Naive thymus-derived CD8-positive, alpha-beta T cell (primary cell): ENCODE data around the gene KRT1. TPM values are rescaled to one million over a fixed set of nuclear protein-coding genes. Genes with fewer than 3 reads are reported as not detected.
"Not testable (repeated sequence)": the region's sequence is repeated elsewhere in the genome, so short reads cannot be mapped to it uniquely, and the experiment has no call there.

Experiments used
- ATAC-seq, 2 donors: fragments of 150-1000 bp; cut with Tn5 transposase in 1 of 2; sonication (Bioruptor Pico), chemical (Tn5 transposase) in 1 of 2; 1 replicate in 1 of 2; 2 replicates in 1 of 2; pipeline ENCODE4 v1.10.0; 2021; ENCODE audit warnings: mild to moderate bottlenecking in 2 of 2, moderate library complexity in 2 of 2
- POLR2A ChIA-PET: fragments of 350-600 bp; sonication (Branson Sonifier 250); formaldehyde crosslinking; loops from one replicate; lab custom pipeline; 2021; ENCODE audit warnings: antibody characterized with exemption; lab: Charles Lee
- DNase-seq, 10 donors: peaks; one replicate each; pipeline versions ENCODE4 v3.0.0 to v3.0.0-alpha.2; 2020 to 2022
- H3K27ac Mint-ChIP-seq, 10 donors: one replicate each; pipeline ENCODE4 v1.8.0; 2020 to 2022; ENCODE audit warnings: mild to moderate bottlenecking in 10 of 10, mixed read lengths in 10 of 10, moderate library complexity in 4 of 10, inconsistent platforms in 1 of 10
- H3K27me3 Mint-ChIP-seq, 5 donors: one replicate each; pipeline ENCODE4 v1.8.0; 2021 to 2022; ENCODE audit warnings: mixed read lengths in 5 of 5
- H3K36me3 Mint-ChIP-seq, 3 donors: one replicate each; pipeline ENCODE4 v1.8.0; 2020 to 2022; ENCODE audit warnings: mixed read lengths in 3 of 3, mild to moderate bottlenecking in 2 of 3, inconsistent platforms in 1 of 3
- H3K4me1 Mint-ChIP-seq, 4 donors: one replicate each; pipeline ENCODE4 v1.8.0; 2021 to 2022; ENCODE audit warnings: mixed read lengths in 4 of 4
- H3K4me3 Mint-ChIP-seq, 10 donors: one replicate each; pipeline ENCODE4 v1.8.0; 2020 to 2022; ENCODE audit warnings: mild to moderate bottlenecking in 10 of 10, mixed read lengths in 10 of 10, moderate library complexity in 6 of 10, inconsistent platforms in 1 of 10
- H3K9me3 Mint-ChIP-seq, 9 donors: one replicate each; pipeline ENCODE4 v1.8.0; 2020 to 2022; ENCODE audit warnings: mixed read lengths in 9 of 9, mild to moderate bottlenecking in 3 of 9, inconsistent platforms in 1 of 9, moderate library complexity in 1 of 9
- polyA plus RNA-seq, 3 donors: library from polyadenylated mRNA; unstranded; fragments of 300-500 nt; fragmentation: Illumina TruSeq; gene quantifications; one replicate each; pipeline ENCODE4 v1.2.3, GENCODE V29; 2021
- total RNA-seq, 8 experiments: library from RNA in 2 of 8; stranded (reverse) in 2 of 8; gene quantifications; one replicate each; pipeline ENCODE4 v1.2.3 and lab custom pipeline; 2021 to 2026

KRT1 gene
- total and polyA plus RNA-seq, 5 experiments from 2014 or later = 0.31 TPM; not detected in 4

- H3K4me1 Mint-ChIP-seq = peaks cover 32 to 57% (median 35%) of the 10 kb centered on the region in 4 donors
- peak overlapping the region in 4 of 10 donors; percentile 28 to 79 (median 43) for H3K27ac Mint-ChIP-seq
Measured at GRCh38 chr12:52677671-52678070, 2.5 kb downstream of the KRT1 start.

GRCh38 chr12:52677126-52677525 lies 3.1 kb downstream of the KRT1 start:
- no peaks in the 10 kb centered on the region for H3K27me3 Mint-ChIP-seq
- peak overlapping the region in 3 of 10 donors; percentile 28 to 79 (median 41) for H3K27ac Mint-ChIP-seq
- no peaks in the 10 kb centered on the region for H3K9me3 Mint-ChIP-seq
- ATAC-seq (no peak), DNase-seq (no peak)
- POLR2A ChIA-PET = interaction anchor here (1.2 kb wide), 1 partner anchor 22 kb away, joined by 3 read pairs; no protein-coding TSS in a partner anchor
- H3K36me3 Mint-ChIP-seq = peaks cover 0 to 1% (median 0%) of the 10 kb centered on the region in 3 donors
- H3K4me1 Mint-ChIP-seq = peaks cover 26 to 51% (median 29%) of the 10 kb centered on the region in 4 donors
- H3K4me3 Mint-ChIP-seq = peak overlapping the region in 2 of 10 donors; percentile 34 to 77

More at GRCh38 chr12:52677671-52678070, 2.5 kb downstream of the KRT1 start:
- Mint-ChIP-seq H3K4me3 (no peak overlapping the region), H3K36me3 (peaks cover 0 to 1% (median 0%) of the 10 kb centered on the region in 3 donors), H3K27me3 (no peaks in the 10 kb centered on the region), H3K9me3 (no peaks in the 10 kb centered on the region)
- POLR2A ChIA-PET = interaction anchor here (1.2 kb wide), 1 partner anchor 23 kb away, joined by 3 read pairs; no protein-coding TSS in a partner anchor
- DNase-seq = no peak
- ATAC-seq = no peak

- H3K4me1 Mint-ChIP-seq = peaks cover 17 to 42% (median 21%) of the 10 kb centered on the region in 4 donors
- no peaks in the 10 kb centered on the region for H3K9me3 Mint-ChIP-seq
- no peaks in the 10 kb centered on the region for H3K27me3 Mint-ChIP-seq
- H3K4me3 Mint-ChIP-seq = peak overlapping the region in 2 of 10 donors; percentile 4 to 77
- DNase-seq = no peak
- peak overlapping the region in 3 of 10 donors; percentile 2 to 57 (median 41) for H3K27ac Mint-ChIP-seq
- H3K36me3 Mint-ChIP-seq = peaks cover 0 to 1% (median 0%) of the 10 kb centered on the region in 3 donors
- POLR2A ChIA-PET = no interaction called here
- no peak for ATAC-seq
Measured at GRCh38 chr12:52676163-52676562, 4.0 kb downstream of the KRT1 start.

GRCh38 chr12:52675301-52675701 lies 4.9 kb downstream of the KRT1 start:
- no peak for DNase-seq
- Mint-ChIP-seq H3K27ac (peak overlapping the region in 3 of 10 donors; percentile 40 to 57 (median 52)), H3K36me3 (peaks cover 0 to 1% (median 0%) of the 10 kb centered on the region in 3 donors), H3K27me3 (no peaks in the 10 kb centered on the region), H3K9me3 (no peaks in the 10 kb centered on the region), H3K4me3 (peak overlapping the region in 3 of 10 donors; percentile 23 to 77 (median 27)), H3K4me1 (peaks cover 10 to 33% (median 15%) of the 10 kb centered on the region in 4 donors)
- POLR2A ChIA-PET = interaction anchor here (0.6 to 1.1 kb wide), 2 partner anchors 16 to 41 kb away, joined by 3 read pairs; no protein-coding TSS in a partner anchor
- ATAC-seq = peak; percentile 33 to 35

GRCh38 chr12:52674433-52674775 lies 5.8 kb downstream of the KRT1 start:
- no peak overlapping the region for H3K4me3 Mint-ChIP-seq
- no peaks in the 10 kb centered on the region for H3K36me3 Mint-ChIP-seq
- peak overlapping the region in 4 of 10 donors; percentile 23 to 61 (median 58) for H3K27ac Mint-ChIP-seq
- POLR2A ChIA-PET = interaction anchor here (1.2 kb wide), 1 partner anchor 12 kb away, joined by 5 read pairs; no protein-coding TSS in a partner anchor
- ATAC-seq = no peak
- peaks cover 9 to 24% (median 13%) of the 10 kb centered on the region in 4 donors for H3K4me1 Mint-ChIP-seq
- no peaks in the 10 kb centered on the region for H3K27me3 Mint-ChIP-seq
- no peaks in the 10 kb centered on the region for H3K9me3 Mint-ChIP-seq
- no peak for DNase-seq

- DNase-seq (no peak), ATAC-seq (no peak)
- peaks cover 6 to 24% (median 13%) of the 10 kb centered on the region in 4 donors for H3K4me1 Mint-ChIP-seq
- H3K4me3 Mint-ChIP-seq = no peak overlapping the region
- no peaks in the 10 kb centered on the region for H3K9me3 Mint-ChIP-seq
- POLR2A ChIA-PET = interaction anchor here (1.2 kb wide), 1 partner anchor 13 kb away, joined by 5 read pairs; no protein-coding TSS in a partner anchor
- no peaks in the 10 kb centered on the region for H3K36me3 Mint-ChIP-seq
- H3K27me3 Mint-ChIP-seq = no peaks in the 10 kb centered on the region
- peak overlapping the region in 5 of 10 donors; percentile 23 to 61 (median 57) for H3K27ac Mint-ChIP-seq
Measured at GRCh38 chr12:52673713-52674432, 6.3 kb downstream of the KRT1 start.

- no peaks in the 10 kb centered on the region for H3K9me3 Mint-ChIP-seq
- POLR2A ChIA-PET = interaction anchor here (0.7 to 1.2 kb wide), 2 partner anchors 13 to 20 kb away, joined by 3 to 5 read pairs; no protein-coding TSS in a partner anchor
- ATAC-seq (no peak), DNase-seq (no peak)
- H3K27me3 Mint-ChIP-seq = no peaks in the 10 kb centered on the region
- H3K36me3 Mint-ChIP-seq = no peaks in the 10 kb centered on the region
- no peak overlapping the region for H3K4me3 Mint-ChIP-seq
- peaks cover 6 to 24% (median 12%) of the 10 kb centered on the region in 4 donors for H3K4me1 Mint-ChIP-seq
- no peak overlapping the region for H3K27ac Mint-ChIP-seq
Measured at GRCh38 chr12:52673217-52673616, 7.0 kb downstream of the KRT1 start.

GRCh38 chr12:52672321-52672933 lies 7.8 kb downstream of the KRT1 start:
- ATAC-seq (peak in 1 of 2 donors; percentile 48), DNase-seq (no peak)
- H3K4me3 Mint-ChIP-seq = no peak overlapping the region
- POLR2A ChIA-PET = interaction anchor here (0.7 kb wide), 1 partner anchor 20 kb away, joined by 3 read pairs; no protein-coding TSS in a partner anchor
- no peaks in the 10 kb centered on the region for H3K9me3 Mint-ChIP-seq
- H3K27ac Mint-ChIP-seq = no peak overlapping the region
- H3K27me3 Mint-ChIP-seq = no peaks in the 10 kb centered on the region
- H3K36me3 Mint-ChIP-seq = no peaks in the 10 kb centered on the region
- H3K4me1 Mint-ChIP-seq = peaks cover 6 to 24% (median 12%) of the 10 kb centered on the region in 4 donors

GRCh38 chr12:52670961-52671360 lies 9.2 kb downstream of the KRT1 start:
- no peak overlapping the region for H3K4me3 Mint-ChIP-seq
- H3K9me3 Mint-ChIP-seq = no peaks in the 10 kb centered on the region
- POLR2A ChIA-PET = no interaction called here

GRCh38 chr12:52670506-52670905 lies 9.7 kb downstream of the KRT1 start:
- no peak for DNase-seq
- POLR2A ChIA-PET = no interaction called here

More at GRCh38 chr12:52670961-52671360, 9.2 kb downstream of the KRT1 start:
- no peak for DNase-seq
- peaks cover 6 to 11% (median 9%) of the 10 kb centered on the region in 4 donors for H3K4me1 Mint-ChIP-seq
- H3K36me3 Mint-ChIP-seq = no peaks in the 10 kb centered on the region
- ATAC-seq = no peak
- H3K27ac Mint-ChIP-seq = no peak overlapping the region
- H3K27me3 Mint-ChIP-seq = no peaks in the 10 kb centered on the region

GRCh38 chr12:52669941-52670340 lies 10.3 kb downstream of the KRT1 start:
- H3K27ac Mint-ChIP-seq = peak overlapping the region in 2 of 10 donors; percentile 59 to 68
- H3K4me3 Mint-ChIP-seq, H3K36me3 Mint-ChIP-seq, DNase-seq, H3K27me3 Mint-ChIP-seq, ATAC-seq, H3K9me3 Mint-ChIP-seq, H3K4me1 Mint-ChIP-seq: not testable (repeated sequence)
- POLR2A ChIA-PET = interaction anchor here (1.6 kb wide), 1 partner anchor 11 kb away, joined by 4 read pairs; the partner anchor contains the start of gene KRT1

More at GRCh38 chr12:52670506-52670905, 9.7 kb downstream of the KRT1 start:
- no peak for ATAC-seq
- Mint-ChIP-seq H3K4me1 (peaks cover 6 to 10% (median 8%) of the 10 kb centered on the region in 4 donors), H3K4me3 (no peak overlapping the region), H3K27me3 (no peaks in the 10 kb centered on the region), H3K27ac (no peak overlapping the region), H3K9me3 (no peaks in the 10 kb centered on the region), H3K36me3 (no peaks in the 10 kb centered on the region)

- Mint-ChIP-seq H3K4me1 (peaks cover 4 to 8% (median 5%) of the 10 kb centered on the region in 4 donors), H3K36me3 (no peaks in the 10 kb centered on the region), H3K27me3 (no peaks in the 10 kb centered on the region), H3K27ac (peak overlapping the region in 2 of 10 donors; percentile 13 to 59), H3K4me3 (no peak overlapping the region), H3K9me3 (no peaks in the 10 kb centered on the region)
- ATAC-seq = no peak
- POLR2A ChIA-PET = interaction anchor here (1.6 kb wide), 1 partner anchor 11 kb away, joined by 4 read pairs; the partner anchor contains the start of gene KRT1
- DNase-seq = no peak
Measured at GRCh38 chr12:52669426-52669825, 10.8 kb downstream of the KRT1 start.
